ENCODE results near the gene FAM234B.

DNA sequence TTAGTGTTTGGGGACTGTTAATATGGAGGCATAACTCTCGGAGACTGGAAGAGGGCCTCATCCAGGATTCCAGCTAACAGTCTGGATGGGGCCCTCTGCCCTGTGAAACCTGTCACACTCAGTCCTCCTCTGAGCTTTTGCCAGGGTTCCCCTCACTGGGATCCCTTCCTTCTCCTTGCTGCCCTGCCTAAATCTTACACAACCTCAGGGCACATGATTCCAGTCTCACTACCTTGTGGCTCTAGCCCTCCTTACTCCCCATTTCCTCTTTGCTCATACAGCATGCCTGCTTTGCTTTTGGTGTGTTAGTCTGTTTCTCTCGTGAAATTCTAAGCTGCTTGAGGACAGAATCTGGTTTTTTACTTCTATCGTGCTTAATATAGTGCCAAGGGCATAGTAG lies 60.2 kb downstream of the FAM234B start:
- TF ChIP-seq GRHL2 (CRISPR knock-in tag; IDR thresholded peaks at IDR 0.05; ENCODE audit: insufficient replicate concordance, severe bottlenecking) (no peak), TCF7 (CRISPR knock-in tag; IDR thresholded peaks at IDR 0.05; ENCODE audit: low read depth) (no peak), NR2C2 (CRISPR knock-in tag; IDR thresholded peaks at IDR 0.05) (no peak), IRF2 (CRISPR knock-in tag; IDR thresholded peaks at IDR 0.05; ENCODE audit: borderline replicate concordance, low read depth) (no peak), ZNF121 (CRISPR knock-in tag; IDR thresholded peaks at IDR 0.05) (no peak), CREB1 (CRISPR knock-in tag; IDR thresholded peaks at IDR 0.05) (no peak)
- TF ChIP-seq, protein P1, sequence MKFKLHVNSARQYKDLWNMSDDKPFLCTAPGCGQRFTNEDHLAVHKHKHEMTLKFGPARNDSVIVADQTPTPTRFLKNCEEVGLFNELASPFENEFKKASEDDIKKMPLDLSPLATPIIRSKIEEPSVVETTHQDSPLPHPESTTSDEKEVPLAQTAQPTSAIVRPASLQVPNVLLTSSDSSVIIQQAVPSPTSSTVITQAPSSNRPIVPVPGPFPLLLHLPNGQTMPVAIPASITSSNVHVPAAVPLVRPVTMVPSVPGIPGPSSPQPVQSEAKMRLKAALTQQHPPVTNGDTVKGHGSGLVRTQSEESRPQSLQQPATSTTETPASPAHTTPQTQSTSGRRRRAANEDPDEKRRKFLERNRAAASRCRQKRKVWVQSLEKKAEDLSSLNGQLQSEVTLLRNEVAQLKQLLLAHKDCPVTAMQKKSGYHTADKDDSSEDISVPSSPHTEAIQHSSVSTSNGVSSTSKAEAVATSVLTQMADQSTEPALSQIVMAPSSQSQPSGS (CRISPR knock-in tag; IDR thresholded peaks at IDR 0.05; ENCODE audit: borderline replicate concordance, low read depth) = no peak
- TF ChIP-seq, protein P2, sequence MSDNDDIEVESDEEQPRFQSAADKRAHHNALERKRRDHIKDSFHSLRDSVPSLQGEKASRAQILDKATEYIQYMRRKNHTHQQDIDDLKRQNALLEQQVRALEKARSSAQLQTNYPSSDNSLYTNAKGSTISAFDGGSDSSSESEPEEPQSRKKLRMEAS (CRISPR knock-in tag; IDR thresholded peaks at IDR 0.05) = no peak
- TF ChIP-seq, protein P3, sequence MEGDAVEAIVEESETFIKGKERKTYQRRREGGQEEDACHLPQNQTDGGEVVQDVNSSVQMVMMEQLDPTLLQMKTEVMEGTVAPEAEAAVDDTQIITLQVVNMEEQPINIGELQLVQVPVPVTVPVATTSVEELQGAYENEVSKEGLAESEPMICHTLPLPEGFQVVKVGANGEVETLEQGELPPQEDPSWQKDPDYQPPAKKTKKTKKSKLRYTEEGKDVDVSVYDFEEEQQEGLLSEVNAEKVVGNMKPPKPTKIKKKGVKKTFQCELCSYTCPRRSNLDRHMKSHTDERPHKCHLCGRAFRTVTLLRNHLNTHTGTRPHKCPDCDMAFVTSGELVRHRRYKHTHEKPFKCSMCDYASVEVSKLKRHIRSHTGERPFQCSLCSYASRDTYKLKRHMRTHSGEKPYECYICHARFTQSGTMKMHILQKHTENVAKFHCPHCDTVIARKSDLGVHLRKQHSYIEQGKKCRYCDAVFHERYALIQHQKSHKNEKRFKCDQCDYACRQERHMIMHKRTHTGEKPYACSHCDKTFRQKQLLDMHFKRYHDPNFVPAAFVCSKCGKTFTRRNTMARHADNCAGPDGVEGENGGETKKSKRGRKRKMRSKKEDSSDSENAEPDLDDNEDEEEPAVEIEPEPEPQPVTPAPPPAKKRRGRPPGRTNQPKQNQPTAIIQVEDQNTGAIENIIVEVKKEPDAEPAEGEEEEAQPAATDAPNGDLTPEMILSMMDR (IDR thresholded peaks at IDR 0.05) = no peak
- TF ChIP-seq, protein P4, sequence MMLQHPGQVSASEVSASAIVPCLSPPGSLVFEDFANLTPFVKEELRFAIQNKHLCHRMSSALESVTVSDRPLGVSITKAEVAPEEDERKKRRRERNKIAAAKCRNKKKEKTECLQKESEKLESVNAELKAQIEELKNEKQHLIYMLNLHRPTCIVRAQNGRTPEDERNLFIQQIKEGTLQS (CRISPR knock-in tag; conservative IDR thresholded peaks at IDR 0.05) = no peak

Measured in WTC11 (cell line).